ENCODE data around the gene NDUFS4. TPM values are rescaled to one million over a fixed set of nuclear protein-coding genes. Genes with fewer than 3 reads are reported as not detected.

NDUFS4 gene
- total RNA-seq, 1 experiment from 2014 or later, result 92.9 TPM

GRCh38 chr5:53597894-53598293 is 37.5 kb downstream of the NDUFS4 start:
- Histone ChIP-seq H4K20me1 (ENCODE audit: control insufficient read depth, insufficient read depth, insufficient read length) (no peaks in the 10 kb centered on the region), H2BK12ac (ENCODE audit: insufficient read length, low read depth, low read length) (no peak overlapping the region), H2BK15ac (ENCODE audit: low read depth, low read length) (no peak overlapping the region), H3K27me3 (ENCODE audit: insufficient read depth, low read length) (no peaks in the 10 kb centered on the region), H3K4me2 (ENCODE audit: insufficient read depth, insufficient read length, low read length) (no peak overlapping the region), H3K4ac (ENCODE audit: low read depth, low read length) (no peak overlapping the region), H4K8ac (replicated peaks; ENCODE audit: insufficient read length, low read depth, low read length) (no peak overlapping the region), H3K23me2 (ENCODE audit: insufficient read length, low read depth, low read length, poor library complexity, severe bottlenecking) (peaks cover 3% of the 10 kb centered on the region), H2AK5ac (ENCODE audit: insufficient read length, low read length) (no peak overlapping the region), H3K14ac (ENCODE audit: insufficient read depth, low read length) (no peak overlapping the region), H3T11ph (ENCODE audit: low read length) (no peak overlapping the region), H3K4me1 (ENCODE audit: insufficient read depth, low read length) (no peaks in the 10 kb centered on the region), H3K18ac (ENCODE audit: insufficient read length, low read depth, low read length) (no peak overlapping the region), H4K5ac (ENCODE audit: insufficient read length, low read depth, low read length) (no peak overlapping the region), H2BK20ac (ENCODE audit: low read depth, low read length, poor library complexity, severe bottlenecking) (no peak overlapping the region), H2BK5ac (ENCODE audit: insufficient read length, low read length) (no peak overlapping the region), H2BK120ac (ENCODE audit: low read depth, low read length, poor library complexity, severe bottlenecking) (no peak overlapping the region), H3K23ac (ENCODE audit: insufficient read length, low read depth, low read length) (no peak overlapping the region), H3K9ac (ENCODE audit: extremely low read depth, insufficient read length, low read length) (no peak overlapping the region), H2AFZ (ENCODE audit: low read length) (no peak overlapping the region), H3K27ac (ENCODE audit: insufficient read length, low read depth, low read length) (no peak overlapping the region), H3K79me1 (ENCODE audit: insufficient read depth, low read depth, low read length, poor library complexity, severe bottlenecking) (peaks cover 3% of the 10 kb centered on the region), H4K91ac (ENCODE audit: insufficient read length, low read depth, low read length) (no peak overlapping the region), H3K56ac (ENCODE audit: insufficient read length, low read depth, low read length) (no peak overlapping the region), H3K79me2 (ENCODE audit: insufficient read depth, low read length) (no peaks in the 10 kb centered on the region), H3K9me3 (ENCODE audit: control insufficient read depth, low read depth, low read length) (no peaks in the 10 kb centered on the region)
- Mint-ChIP-seq H3K27me3 (ENCODE audit: low read depth) (no peaks in the 10 kb centered on the region), H3K4me3 (no peak overlapping the region), H3K36me3 (ENCODE audit: insufficient read depth in 1 of 3, low read depth in 3 of 3) (peaks cover 6 to 14% (median 9%) of the 10 kb centered on the region in 3 experiments; a peak in 6 of 7 replicates), H3K27ac (no peak overlapping the region), H3K4me1 (no peaks in the 10 kb centered on the region), H3K9me3 (peaks cover 0 to 3% of the 10 kb centered on the region in 2 experiments; a peak in 3 of 5 replicates)
- no peak for TF ChIP-seq CTCF (conservative IDR thresholded peaks at IDR 0.05)
- WGBS (ENCODE audit: extremely low coverage, insufficient read length, low lambda C conversion rate), result no CpG with 5 or more reads among the region's 4 CpGs
- DNase-seq, result no peak
